Endometrial microvascular endothelial cells (primary cell): ENCODE results near the gene CIT. TPM values are rescaled to one million over a fixed set of nuclear protein-coding genes. Genes with fewer than 3 reads are reported as not detected.

Source experiments
- in situ Hi-C: cut with HindIII; loops from 2 replicates; pipeline ENCODE4 v1.10.0; 2017; ENCODE audit warnings: low sequenced_read_pairs, low pct_unique_long_range_greater_than_20kb; ENCODE audit errors: inconsistent ontology term
- total RNA-seq: library from RNA; depleted of rRNA; stranded (reverse); fragments of >200 nt; gene quantifications from one replicate; pipeline ENCODE4 v1.2.3, GENCODE V29; 2015; ENCODE audit errors: inconsistent ontology term

CIT gene
- total RNA-seq, 1 donor from 2014 or later: 33.0 TPM

GRCh38 chr12:119822046-119822445 lies 55.1 kb downstream of the CIT start:
- in situ Hi-C loops: no loop called here

DNA sequence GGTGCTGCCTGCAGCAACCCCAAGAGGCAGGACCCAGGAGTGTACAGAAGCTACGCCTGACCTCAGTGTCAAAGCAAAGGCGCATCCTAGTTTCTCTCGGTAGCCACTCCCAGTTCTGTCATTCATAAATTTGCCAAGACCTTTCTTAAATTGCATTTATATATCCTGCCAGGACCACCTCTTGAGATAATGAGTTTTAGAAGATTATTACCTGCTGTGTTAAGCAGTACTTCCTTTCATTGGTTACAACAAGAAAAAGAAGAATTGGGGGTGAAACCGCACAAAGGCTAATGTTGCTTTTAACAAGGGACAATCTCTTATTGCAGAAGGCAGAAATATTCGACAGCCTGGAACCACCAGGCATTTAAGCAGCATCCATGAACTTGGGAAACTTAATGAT lies 57.8 kb downstream of the CIT start:
- in situ Hi-C loops: no loop called here

GRCh38 chr12:119817546-119818343 lies 59.4 kb downstream of the CIT start:
- in situ Hi-C loops: no loop called here

- in situ Hi-C loops: no loop called here
Observed at GRCh38 chr12:119809023-119809422, 68.1 kb downstream of the CIT start.

- in situ Hi-C loops: no loop called here
Observed at GRCh38 chr12:119808441-119808840, 68.7 kb downstream of the CIT start.

DNA sequence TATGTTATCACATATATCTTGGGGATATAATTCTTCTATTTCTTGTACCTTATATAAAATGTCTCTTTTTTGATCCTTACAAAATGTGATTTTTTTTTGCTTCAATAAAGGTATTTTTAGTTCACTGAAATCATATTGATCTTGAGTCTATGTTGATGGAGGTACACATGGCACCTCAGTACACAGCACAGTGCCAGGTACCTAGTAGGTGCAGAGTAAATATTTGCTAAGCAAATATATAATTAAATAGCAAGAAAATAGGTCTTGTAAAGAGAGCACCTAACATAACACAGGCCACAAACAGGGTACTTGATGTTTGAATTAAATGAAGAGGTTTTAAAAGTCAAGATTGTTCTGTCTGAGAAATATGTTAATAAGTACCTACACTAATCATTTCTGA lies 69.7 kb downstream of the CIT start:
- in situ Hi-C loops: no loop called here

DNA sequence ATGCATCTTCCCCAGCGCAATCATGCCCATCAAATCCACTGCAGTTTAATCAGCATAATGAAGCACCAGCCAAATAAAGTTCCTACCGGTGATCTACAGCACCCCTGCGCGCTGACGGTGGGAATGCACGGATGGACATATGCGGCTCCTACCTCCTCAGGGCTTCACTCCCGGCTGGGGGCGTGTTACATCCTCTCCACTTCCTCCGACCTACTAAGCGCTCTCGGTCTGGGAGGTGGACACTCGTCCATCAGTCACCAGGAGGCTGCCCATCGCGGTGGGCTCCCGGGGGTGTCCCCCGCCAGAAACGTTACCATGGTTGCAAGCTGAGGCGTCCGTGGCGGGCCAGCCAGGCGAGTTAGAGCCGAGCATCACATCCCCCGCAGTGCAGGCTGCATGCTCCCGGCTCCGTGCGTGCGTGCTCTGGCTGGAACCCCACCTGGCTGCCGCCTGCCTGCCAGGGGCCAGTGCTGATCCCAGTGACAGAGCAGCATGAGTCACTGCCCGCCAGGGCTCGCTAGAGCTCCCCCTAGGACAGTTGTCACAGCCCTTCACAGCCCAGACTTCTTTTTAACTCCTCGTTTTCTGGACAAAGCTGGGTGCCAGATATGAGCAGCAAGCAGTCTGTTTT lies 73.0 kb downstream of the CIT start:
- in situ Hi-C loops: no loop called here

GRCh38 chr12:119803381-119803791 lies 73.7 kb downstream of the CIT start:
- in situ Hi-C loops: no loop called here

GRCh38 chr12:119802472-119802871 lies 74.6 kb downstream of the CIT start:
- in situ Hi-C loops: no loop called here

DNA sequence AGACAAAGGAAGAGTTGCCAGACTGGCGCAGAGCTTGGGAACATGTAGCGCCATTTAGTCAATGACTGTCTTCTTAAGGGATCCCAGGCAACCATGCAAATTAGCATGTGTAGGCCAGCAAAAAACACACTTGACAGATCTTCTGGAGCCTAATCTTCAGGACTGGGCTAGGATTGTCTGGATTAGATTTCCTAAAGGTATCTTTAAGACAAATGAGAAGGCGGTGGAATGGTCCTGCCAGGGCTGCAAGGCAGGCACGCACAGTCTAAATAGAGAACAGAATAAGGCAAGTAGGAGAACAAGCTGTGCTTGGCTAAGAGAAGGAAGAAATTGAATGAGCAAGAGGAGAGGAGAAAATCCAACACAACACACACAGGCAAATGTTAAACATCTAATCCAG lies 80.0 kb downstream of the CIT start:
- in situ Hi-C loops: no loop called here

DNA sequence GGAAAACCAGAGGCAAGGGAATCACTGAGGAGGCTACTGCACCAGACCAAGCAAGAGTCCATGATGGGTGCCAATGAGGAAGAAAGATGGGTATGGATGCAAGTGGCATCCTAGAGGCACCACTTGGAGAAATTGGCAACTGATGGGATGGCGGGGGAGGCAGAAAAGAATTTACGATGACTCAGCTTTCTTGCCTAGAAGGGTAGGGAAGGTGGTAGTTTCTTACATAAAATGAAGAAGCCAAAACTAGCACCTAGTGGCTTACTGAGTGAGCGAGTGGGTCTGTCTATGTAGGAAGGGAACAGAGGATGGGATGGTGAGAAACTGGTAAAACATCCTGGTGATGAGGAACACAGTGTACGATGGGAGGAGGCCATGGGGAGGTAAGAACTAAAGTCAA lies 80.8 kb downstream of the CIT start:
- in situ Hi-C loops: no loop called here

DNA sequence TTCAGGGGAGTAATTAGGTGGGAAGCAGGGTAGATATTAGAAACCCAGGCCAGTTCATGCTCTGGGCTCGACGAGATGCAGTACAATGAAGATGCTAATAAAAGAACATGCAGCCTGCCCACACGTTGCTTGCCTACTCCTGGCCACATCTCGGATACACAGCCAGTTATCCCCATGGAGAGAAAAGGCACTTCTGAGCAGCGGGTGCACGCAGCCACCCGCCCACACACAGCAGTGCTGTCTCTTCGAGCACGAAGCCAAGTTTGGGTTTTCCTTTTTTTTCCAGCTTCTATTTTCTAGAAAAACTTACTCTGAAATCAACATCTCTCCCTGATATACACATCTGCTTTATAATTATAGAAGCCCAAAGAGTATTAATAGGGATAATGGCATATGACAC lies 85.7 kb downstream of the CIT start:
- in situ Hi-C loops: no loop called here

DNA sequence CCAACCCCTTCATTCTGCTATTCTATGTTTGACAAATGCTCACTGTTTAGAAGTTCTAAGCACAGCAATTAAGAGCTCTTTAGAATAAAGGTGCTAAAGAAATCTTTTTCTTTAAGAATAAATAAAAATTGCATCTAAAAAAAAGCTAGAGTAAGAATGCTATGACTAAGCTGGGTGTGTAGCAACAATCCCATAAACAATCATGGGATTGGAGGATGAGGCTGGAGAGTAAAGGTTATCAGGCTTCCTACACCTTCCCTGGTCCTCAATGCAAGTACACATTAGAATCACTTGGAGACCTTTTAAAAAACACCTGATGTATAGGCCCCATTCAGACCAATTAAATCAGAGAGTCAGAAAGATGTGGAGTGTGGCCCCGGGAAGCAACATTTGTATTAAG lies 88.3 kb downstream of the CIT start:
- in situ Hi-C loops: no loop called here

- in situ Hi-C loops: no loop called here
Observed at GRCh38 chr12:119786539-119786938, 90.6 kb downstream of the CIT start.

DNA sequence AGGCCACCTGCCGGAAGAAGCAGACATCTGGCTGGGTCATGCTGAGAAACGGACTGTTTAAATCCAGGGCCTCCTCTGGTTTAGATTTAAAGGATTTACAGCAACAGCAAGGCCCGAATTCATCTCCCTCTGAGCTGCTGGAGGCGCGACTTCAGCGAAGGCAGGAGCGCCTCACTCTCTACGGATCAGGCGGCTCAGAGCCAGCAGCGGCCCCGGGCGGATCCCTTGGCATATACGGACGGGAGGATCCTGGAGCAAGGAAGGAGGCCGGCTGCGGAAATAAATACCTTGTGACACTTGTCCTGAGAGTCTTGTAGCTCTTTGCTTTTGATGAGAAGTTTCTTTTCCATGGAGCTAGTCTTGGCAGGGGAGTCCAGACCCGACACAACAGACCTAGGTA lies 92.4 kb downstream of the CIT start:
- in situ Hi-C loops: no loop called here

- in situ Hi-C loops: no loop called here
Observed at GRCh38 chr12:119783787-119784186, 93.3 kb downstream of the CIT start.

- in situ Hi-C loops: no loop called here
Observed at GRCh38 chr12:119781804-119782203, 95.3 kb downstream of the CIT start.

- in situ Hi-C loops: no loop called here
Observed at GRCh38 chr12:119780786-119781434, 96.2 kb downstream of the CIT start.

GRCh38 chr12:119775246-119775895 lies 101.7 kb downstream of the CIT start:
- in situ Hi-C loops: no loop called here

- in situ Hi-C loops: no loop called here
Observed at GRCh38 chr12:119772431-119772830, 104.7 kb downstream of the CIT start.
